Endothelial cell of umbilical vein (primary cell): ENCODE data around the gene UBE2K. TPM values are rescaled to one million over a fixed set of nuclear protein-coding genes. Genes with fewer than 3 reads are reported as not detected.
A peak's percentile ranks its signal among the peaks of the same experiment; 100 is the strongest.

ENCODE experiments used
- BruUV-seq: library from RNA; stranded (reverse); fragments of 400-500 nt; replicated peaks from 2 replicates; lab custom pipeline; 2021; lab: Mats Ljungman, UMichigan
- CTCF ChIA-PET: fragments of 300-600, 350-600 bp; sonication (Branson Sonifier 250); formaldehyde crosslinking; loops from one replicate; lab custom pipeline; 2021; ENCODE audit warnings: antibody characterized with exemption, inconsistent platforms; lab: Charles Lee
- POLR2A ChIA-PET: fragments of 300-600, 350-600 bp; sonication (Branson Sonifier 250); formaldehyde crosslinking; loops from one replicate; lab custom pipeline; 2021; ENCODE audit warnings: antibody characterized with exemption, inconsistent platforms; lab: Charles Lee
- DNase-seq: peaks from one replicate; pipeline ENCODE4 v3.0.0-alpha.2; 2011; ENCODE audit warnings: low read depth, low spot score
- FAIRE-seq: peaks from 2 replicates; lab custom pipeline; 2011; peaks lifted over from hg19 to GRCh38; lab: Jason Lieb, UNC
- H2AFZ ChIP-seq: 2 replicates; pipeline ENCODE4 v1.6.0; 2012; ENCODE audit warnings: low read depth, low read length, control low read depth, inconsistent platforms
- H3K27ac ChIP-seq: 2 replicates; pipeline ENCODE4 v1.5.1; 2011; ENCODE audit warnings: low read depth, mild to moderate bottlenecking, control low read depth, low read length, moderate library complexity; ENCODE audit not compliant: insufficient read depth
- H3K27me3 ChIP-seq, 2 experiments: 2 replicates each; pipeline versions ENCODE4 v1.6.0 to v1.6.1; 2011; ENCODE audit warnings: low read length in 2 of 2, mixed read lengths in 1 of 2; ENCODE audit not compliant: control insufficient read depth in 2 of 2, insufficient read depth in 2 of 2
- H3K36me3 ChIP-seq, 2 experiments: 2 replicates in 1 of 2; 3 replicates in 1 of 2; pipeline ENCODE4 v1.5.1; 2011; ENCODE audit warnings: low read length in 2 of 2, mild to moderate bottlenecking in 1 of 2, moderate library complexity in 1 of 2; ENCODE audit not compliant: control insufficient read depth in 2 of 2, insufficient read depth in 2 of 2; ENCODE audit errors: extremely low read depth in 1 of 2
- H3K4me1 ChIP-seq: 3 replicates; pipeline ENCODE4 v1.5.1; 2011; ENCODE audit warnings: mild to moderate bottlenecking, low read length; ENCODE audit not compliant: control insufficient read depth, insufficient read depth; ENCODE audit errors: extremely low read depth
- H3K4me2 ChIP-seq: 2 replicates; pipeline ENCODE4 v1.6.1; 2011; ENCODE audit warnings: low read length, control low read depth, mixed read lengths; ENCODE audit not compliant: insufficient read depth
- H3K4me3 ChIP-seq, 3 experiments: fragments of 200-600 bp in 1 of 3; sonication (generic), shearing (Covaris generic) in 1 of 3; replicated peaks in 1 of 3; 2 replicates each; pipeline ENCODE4 v1.5.1; 2011 to 2016; ENCODE audit warnings: control low read depth in 3 of 3, low read length in 3 of 3, mild to moderate bottlenecking in 2 of 3, inconsistent platforms in 1 of 3, low read depth in 1 of 3, moderate library complexity in 1 of 3; ENCODE audit not compliant: insufficient read depth in 1 of 3
- H3K79me2 ChIP-seq: 2 replicates; pipeline ENCODE4 v1.6.0; 2012; ENCODE audit warnings: low read length, inconsistent platforms; ENCODE audit not compliant: control insufficient read depth, insufficient read depth
- H3K9ac ChIP-seq: replicated peaks from 2 replicates; pipeline ENCODE3; 2011; ENCODE audit warnings: low read length, control low read depth; ENCODE audit not compliant: insufficient read depth; ENCODE audit errors: extremely low read depth
- H3K9me1 ChIP-seq: replicated peaks from 3 replicates; pipeline ENCODE4 v1.6.0; 2011; ENCODE audit warnings: mild to moderate bottlenecking, low read length; ENCODE audit not compliant: control insufficient read depth, insufficient read depth; ENCODE audit errors: extremely low read depth
- H3K9me3 ChIP-seq: replicated peaks from 2 replicates; pipeline ENCODE4 v1.5.1; 2012; ENCODE audit warnings: low read length, inconsistent platforms; ENCODE audit not compliant: control insufficient read depth, insufficient read depth
- H4K20me1 ChIP-seq: replicated peaks from 2 replicates; pipeline ENCODE3; 2011; ENCODE audit warnings: mild to moderate bottlenecking, low read length; ENCODE audit not compliant: control insufficient read depth, insufficient read depth; ENCODE audit errors: extremely low read depth
- CTCF ChIP-seq, 2 donors: IDR thresholded peaks; 1 replicate in 1 of 2; 2 replicates in 1 of 2; pipeline ENCODE4 v1.5.1; 2011; ENCODE audit warnings: low read length in 2 of 2, mild to moderate bottlenecking in 2 of 2, moderate library complexity in 2 of 2, control low read depth in 1 of 2, inconsistent platforms in 1 of 2, low read depth in 1 of 2; ENCODE audit not compliant: insufficient read depth in 1 of 2; ENCODE audit errors: extremely low read depth in 1 of 2
- EZH2 ChIP-seq: IDR thresholded peaks from 2 replicates; pipeline ENCODE4 v1.6.1; 2012; ENCODE audit warnings: borderline replicate concordance, low read depth, mild to moderate bottlenecking, moderate library complexity, low read length, inconsistent platforms; ENCODE audit not compliant: severe bottlenecking
- FOS ChIP-seq: IDR thresholded peaks from 2 replicates; pipeline ENCODE4 v1.6.1; 2011; ENCODE audit warnings: mild to moderate bottlenecking, low read length, moderate library complexity, borderline replicate concordance; ENCODE audit not compliant: insufficient read depth
- GATA2 ChIP-seq: IDR thresholded peaks from 2 replicates; pipeline ENCODE4 v1.7.0; 2011; ENCODE audit warnings: low read depth, mild to moderate bottlenecking, moderate library complexity, mixed read lengths, low read length; ENCODE audit not compliant: insufficient read length, insufficient read depth
- JUN ChIP-seq: IDR thresholded peaks from 2 replicates; pipeline ENCODE4 v1.6.1; 2011; ENCODE audit warnings: borderline replicate concordance, low read depth; ENCODE audit not compliant: insufficient read length, insufficient read depth
- MAX ChIP-seq: IDR thresholded peaks from 2 replicates; pipeline ENCODE4 v1.6.1; 2011; ENCODE audit not compliant: insufficient read depth, insufficient read length
- MYC ChIP-seq: IDR thresholded peaks from one replicate; pipeline ENCODE4 v1.6.1; 2011; ENCODE audit warnings: mild to moderate bottlenecking, low read depth, low read length
- POLR2A ChIP-seq: IDR thresholded peaks from 2 replicates; pipeline ENCODE4 v1.6.1; 2012; ENCODE audit warnings: low read depth, mild to moderate bottlenecking, control low read depth, low read length
- POLR2AphosphoS5 ChIP-seq: IDR thresholded peaks from 2 replicates; pipeline ENCODE4 v1.6.1; 2012; ENCODE audit warnings: low read depth, mild to moderate bottlenecking, control low read depth, low read length, moderate library complexity; ENCODE audit not compliant: insufficient read depth
- dilution Hi-C: fragments of 300-500 bp; cut with MboI; formaldehyde crosslinking; loops from one replicate; pipeline ENCODE4 v1.15.0; 2019; ENCODE audit warnings: low sequenced_read_pairs; ENCODE audit not compliant: extremely low pct_ligation_motif_present
- intact Hi-C: fragments of 100-400 bp; cut with micrococcal nuclease; formaldehyde crosslinking; loops from one replicate; pipeline ENCODE4 v1.10.0; 2022
- polyA plus RNA-seq, 4 experiments: library from polyadenylated mRNA; depleted of rRNA in 3 of 4; stranded (reverse) in 3 of 4; unstranded in 1 of 4; fragments of >200 nt; gene quantifications; 2 replicates each; pipeline versions ENCODE4 v1.2.1 to v1.2.3, GENCODE V29; 2011 to 2012; ENCODE audit warnings: missing spikeins in 1 of 4
- total RNA-seq: library from RNA; stranded (reverse); gene quantifications from 2 replicates; pipeline ENCODE4 v1.2.3, GENCODE V29; 2021

The UBE2K gene
- total and polyA plus RNA-seq, 2 donors (not counting 3 experiments of a cell fraction or from before 2014, with no cell fraction given): 32.5 to 97.8 TPM

- no TSS peak for BruUV-seq
- TF ChIP-seq MYC (no peak), POLR2A (no peak), POLR2AphosphoS5 (no peak), CTCF (IDR thresholded peaks at IDR 0.05; ENCODE audit: extremely low read depth in 1 of 2, insufficient read depth in 1 of 2, low read depth in 1 of 2, low read length in 2 of 2) (no peak), GATA2 (no peak), MAX (no peak), FOS (no peak), EZH2 (no peak), JUN (no peak)
- no peaks in the 10 kb centered on the region for H3K36me3 ChIP-seq
- no peak overlapping the region for H3K27ac ChIP-seq
- dilution Hi-C loops: no loop called here
- H3K4me2 ChIP-seq: no peak overlapping the region
- intact Hi-C loops: no loop called here
- ChIA-PET CTCF (interaction anchor here (5.0 kb wide), 1 partner anchor 191 kb away, joined by 97 read pairs; no protein-coding TSS in a partner anchor), POLR2A (no interaction called here)
- H3K4me3 ChIP-seq: no peak overlapping the region
- FAIRE-seq: peak; percentile 15
- DNase-seq: no peak
- H3K9me1 ChIP-seq: no peaks in the 10 kb centered on the region
- no peaks in the 10 kb centered on the region for H4K20me1 ChIP-seq
- H3K4me1 ChIP-seq: no peaks in the 10 kb centered on the region
- no peak overlapping the region for H3K9ac ChIP-seq
- H3K79me2 ChIP-seq: no peaks in the 10 kb centered on the region
- H3K9me3 ChIP-seq: no peaks in the 10 kb centered on the region
- H2AFZ ChIP-seq: no peak overlapping the region
- H3K27me3 ChIP-seq: no peaks in the 10 kb centered on the region
Observed at GRCh38 chr4:39660757-39661156, 37.2 kb upstream of the UBE2K start.
